Prostate gland (tissue), 2 donors: ENCODE data around the gene KLF7. TPM values are rescaled to one million over a fixed set of nuclear protein-coding genes. Genes with fewer than 3 reads are reported as not detected.

Experiments used
- DNase-seq: peaks from one replicate; pipeline ENCODE4 v3.0.0-alpha.2; 2019; ENCODE audit warnings: low spot score
- H3K27ac ChIP-seq, 2 donors: fragments of 200-600 bp; sonication (generic); 2 replicates each; pipeline ENCODE4 v1.5.1; 2017 to 2019
- H3K27me3 ChIP-seq: fragments of 200-600 bp; sonication (generic); replicated peaks from 2 replicates; pipeline ENCODE4 v1.5.1; 2019; ENCODE audit not compliant: insufficient read depth
- H3K36me3 ChIP-seq, 2 donors: fragments of 200-600 bp; sonication (generic); 1 replicate in 1 of 2; 2 replicates in 1 of 2; pipeline versions ENCODE4 v1.5.1 to v1.8.1; 2017 to 2019
- H3K4me1 ChIP-seq: fragments of 200-600 bp; sonication (generic); replicated peaks from 2 replicates; pipeline ENCODE4 v1.5.1; 2019
- H3K4me3 ChIP-seq, 2 donors: fragments of 200-600 bp; sonication (generic); 2 replicates each; pipeline ENCODE4 v1.5.1; 2017 to 2019
- H3K9me3 ChIP-seq: fragments of 200-600 bp; sonication (generic); 2 replicates; pipeline ENCODE4 v1.5.1; 2017
- CTCF ChIP-seq, 4 experiments: fragments of 200-600 bp in 2 of 4; fragments of 450-650 bp in 2 of 4; sonication (generic) in 2 of 4; IDR thresholded peaks; 1 replicate in 3 of 4; 2 replicates in 1 of 4; pipeline ENCODE4 v1.5.1; 2016 to 2019; ENCODE audit warnings: antibody characterized with exemption in 4 of 4, mild to moderate bottlenecking in 2 of 4, moderate library complexity in 2 of 4
- POLR2A ChIP-seq: fragments of 450-650 bp; IDR thresholded peaks from one replicate; pipeline ENCODE4 v1.6.1; 2016; ENCODE audit warnings: antibody characterized with exemption, mild to moderate bottlenecking
- POLR2AphosphoS5 ChIP-seq: sonication (generic); formaldehyde crosslinking; IDR thresholded peaks from one replicate; pipeline ENCODE4 v1.6.1; 2017; ENCODE audit warnings: antibody characterized with exemption
- WGBS: methylation state at CpG from one replicate; pipeline ENCODE4 v1.1.5; 2018; 5-methylcytosine and 5-hydroxymethylcytosine counted together
- intact Hi-C: fragments of 100-400 bp; cut with DNase I; formaldehyde crosslinking; loops from one replicate; pipeline ENCODE4 v1.14.2; 2022
- total RNA-seq, 2 donors: library from RNA; depleted of rRNA; stranded (reverse); fragments of >200 nt; gene quantifications; one replicate each; pipeline ENCODE4 v1.1.0, GENCODE V29; 2016

The KLF7 gene
- total RNA-seq, 2 donors from 2014 or later: 10.2 to 23.9 TPM

- TF ChIP-seq POLR2A: no peak
- TF ChIP-seq POLR2AphosphoS5: no peak
- TF ChIP-seq CTCF (IDR thresholded peaks at IDR 0.05): no peak
- Histone ChIP-seq H3K9me3 (no peaks in the 10 kb centered on the region), H3K36me3 (no peaks in the 10 kb centered on the region), H3K27ac (no peak overlapping the region), H3K4me3 (no peak overlapping the region), H3K27me3 (no peaks in the 10 kb centered on the region), H3K4me1 (no peaks in the 10 kb centered on the region)
- intact Hi-C loops: no loop called here
- WGBS: 74% methylated on average over 5 of the region's 5 CpGs
- no peak for DNase-seq
Observed at GRCh38 chr2:207049122-207049521, 116.6 kb downstream of the KLF7 start.

GRCh38 chr2:207048416-207048815 lies 117.3 kb downstream of the KLF7 start:
- TF ChIP-seq CTCF (IDR thresholded peaks at IDR 0.05): no peak
- TF ChIP-seq POLR2A: no peak
- no peak for TF ChIP-seq POLR2AphosphoS5
- Histone ChIP-seq H3K4me1 (no peaks in the 10 kb centered on the region), H3K36me3 (no peaks in the 10 kb centered on the region), H3K4me3 (no peak overlapping the region), H3K27me3 (no peaks in the 10 kb centered on the region), H3K27ac (no peak overlapping the region), H3K9me3 (no peaks in the 10 kb centered on the region)
- WGBS: 53% methylated on average over 5 of the region's 5 CpGs
- intact Hi-C loops: no loop called here
- DNase-seq: no peak

DNA sequence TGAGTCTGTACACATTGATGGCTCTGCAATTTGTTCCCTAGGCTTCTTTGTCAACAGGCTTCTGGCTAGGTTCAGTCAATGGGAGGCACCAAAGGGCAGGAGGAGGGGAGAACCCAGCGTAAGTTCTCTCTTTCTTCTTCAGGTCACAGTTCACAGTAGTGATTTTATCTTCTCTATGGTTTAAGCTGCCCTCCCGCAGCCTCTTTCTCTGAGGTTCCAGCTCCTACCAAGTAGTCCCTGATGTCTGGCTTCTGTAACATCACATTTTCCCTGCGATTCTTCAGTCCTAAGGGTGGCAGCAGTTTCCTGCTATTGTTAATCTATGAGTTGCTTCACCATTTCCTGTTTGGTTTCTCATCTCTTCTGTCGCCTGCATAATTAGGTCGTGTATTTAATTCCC lies 119.0 kb downstream of the KLF7 start:
- no peaks in the 10 kb centered on the region for H3K27me3 ChIP-seq
- intact Hi-C loops: no loop called here
- 60% methylated on average over 5 of the region's 5 CpGs for WGBS

DNA sequence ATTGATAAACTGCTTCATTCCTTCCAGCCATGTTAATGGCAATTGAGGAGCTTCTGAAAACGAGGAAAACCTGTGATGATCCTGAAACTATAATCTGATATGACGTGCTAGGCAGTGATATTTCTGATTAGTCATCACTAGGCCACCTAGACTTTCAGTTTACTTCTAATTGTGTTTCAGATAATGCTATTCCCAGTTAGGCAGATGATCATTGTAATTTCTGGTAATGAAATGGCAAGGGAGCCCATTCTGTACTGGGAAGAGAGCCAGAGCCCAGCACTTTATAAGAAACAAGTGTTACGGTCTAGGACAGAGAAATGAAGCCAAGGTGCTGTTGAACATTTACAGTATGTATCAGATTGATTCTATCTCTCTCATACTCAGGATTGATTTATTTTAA lies 120.2 kb downstream of the KLF7 start:
- no peaks in the 10 kb centered on the region for H3K36me3 ChIP-seq
- H3K27ac ChIP-seq: no peak overlapping the region
- H3K27me3 ChIP-seq: no peaks in the 10 kb centered on the region
- TF ChIP-seq POLR2A (no peak), CTCF (IDR thresholded peaks at IDR 0.05) (no peak), POLR2AphosphoS5 (no peak)
- H3K4me3 ChIP-seq: no peak overlapping the region
- H3K4me1 ChIP-seq: no peaks in the 10 kb centered on the region
- DNase-seq: no peak
- H3K9me3 ChIP-seq: no peaks in the 10 kb centered on the region
- intact Hi-C loops: no loop called here
- WGBS: 25% methylated on average over 3 of the region's 3 CpGs

More for the DNA sequence above, 119.0 kb downstream of the KLF7 start:
- H3K27ac ChIP-seq: no peak overlapping the region
- no peaks in the 10 kb centered on the region for H3K9me3 ChIP-seq
- H3K4me1 ChIP-seq: no peaks in the 10 kb centered on the region
- DNase-seq: no peak
- H3K36me3 ChIP-seq: no peaks in the 10 kb centered on the region
- TF ChIP-seq POLR2A: no peak
- no peak for TF ChIP-seq POLR2AphosphoS5
- no peak for TF ChIP-seq CTCF (IDR thresholded peaks at IDR 0.05)
- no peak overlapping the region for H3K4me3 ChIP-seq

DNA sequence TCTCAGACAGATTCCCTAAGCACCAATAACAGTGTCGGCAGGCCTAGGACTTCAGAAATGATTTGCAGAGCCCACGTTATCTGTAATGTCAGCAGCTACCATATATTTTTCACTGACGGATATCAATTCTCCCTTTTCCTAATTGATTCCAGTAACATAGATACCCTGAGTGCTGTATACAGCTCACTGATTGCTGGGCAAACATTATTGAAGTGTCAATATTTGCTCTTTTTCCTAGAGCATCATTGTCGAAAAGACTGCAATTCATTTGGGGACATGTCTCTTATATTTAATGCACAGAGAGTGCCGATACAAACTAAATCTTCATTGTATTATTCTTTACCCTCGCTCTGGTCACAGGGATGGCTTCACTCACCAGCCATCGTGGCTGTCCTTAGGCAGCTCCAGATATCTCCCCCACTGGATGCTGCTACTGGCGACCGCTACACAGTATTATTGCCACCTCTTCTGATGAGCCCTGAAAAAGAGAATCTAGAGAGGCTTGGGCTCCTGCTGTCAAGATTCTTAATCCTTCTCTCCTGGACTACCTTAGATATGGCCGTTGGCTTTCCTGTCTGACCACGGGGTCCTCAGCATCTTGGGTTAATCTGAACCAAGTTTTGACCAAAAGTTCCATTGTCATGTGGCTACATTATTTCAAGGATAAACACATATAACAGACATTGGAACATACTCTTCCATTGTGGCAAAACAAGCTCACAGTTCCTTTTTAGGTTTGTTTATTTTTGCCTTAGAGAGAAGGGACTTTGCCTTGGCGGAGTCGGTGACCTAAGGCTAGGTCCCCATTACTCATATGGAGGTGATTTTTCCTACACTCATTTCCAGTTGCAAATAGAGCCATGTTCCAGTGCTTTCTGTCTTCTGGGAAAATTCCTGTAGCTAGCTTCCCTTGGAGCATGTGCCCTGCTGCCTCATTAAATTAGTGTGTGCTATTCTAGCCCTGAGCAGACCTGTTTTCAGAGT lies 121.1 kb downstream of the KLF7 start:
- WGBS: 82% methylated on average over 13 of the region's 13 CpGs
- no peak for DNase-seq
- Histone ChIP-seq H3K27ac (no peak overlapping the region), H3K36me3 (no peaks in the 10 kb centered on the region), H3K4me3 (no peak overlapping the region), H3K27me3 (no peaks in the 10 kb centered on the region), H3K4me1 (no peaks in the 10 kb centered on the region), H3K9me3 (no peaks in the 10 kb centered on the region)
- TF ChIP-seq CTCF (IDR thresholded peaks at IDR 0.05) (no peak), POLR2AphosphoS5 (no peak), POLR2A (no peak)
- intact Hi-C loops: no loop called here
